GM12872 (cell line): Measurements from ENCODE around the gene SLC9B1.

ENCODE experiments used
- TF ChIP-seq, protein P1 (sequence below): IDR thresholded peaks from 3 replicates; pipeline ENCODE4 v1.5.1; 2011; ENCODE audit warnings: low read depth, mild to moderate bottlenecking, low read length, moderate library complexity; ENCODE audit not compliant: insufficient read depth

The SLC9B1 gene

GRCh38 chr4:103026868-103027267 is 7.4 kb upstream of the SLC9B1 start:
- TF ChIP-seq, protein P1, sequence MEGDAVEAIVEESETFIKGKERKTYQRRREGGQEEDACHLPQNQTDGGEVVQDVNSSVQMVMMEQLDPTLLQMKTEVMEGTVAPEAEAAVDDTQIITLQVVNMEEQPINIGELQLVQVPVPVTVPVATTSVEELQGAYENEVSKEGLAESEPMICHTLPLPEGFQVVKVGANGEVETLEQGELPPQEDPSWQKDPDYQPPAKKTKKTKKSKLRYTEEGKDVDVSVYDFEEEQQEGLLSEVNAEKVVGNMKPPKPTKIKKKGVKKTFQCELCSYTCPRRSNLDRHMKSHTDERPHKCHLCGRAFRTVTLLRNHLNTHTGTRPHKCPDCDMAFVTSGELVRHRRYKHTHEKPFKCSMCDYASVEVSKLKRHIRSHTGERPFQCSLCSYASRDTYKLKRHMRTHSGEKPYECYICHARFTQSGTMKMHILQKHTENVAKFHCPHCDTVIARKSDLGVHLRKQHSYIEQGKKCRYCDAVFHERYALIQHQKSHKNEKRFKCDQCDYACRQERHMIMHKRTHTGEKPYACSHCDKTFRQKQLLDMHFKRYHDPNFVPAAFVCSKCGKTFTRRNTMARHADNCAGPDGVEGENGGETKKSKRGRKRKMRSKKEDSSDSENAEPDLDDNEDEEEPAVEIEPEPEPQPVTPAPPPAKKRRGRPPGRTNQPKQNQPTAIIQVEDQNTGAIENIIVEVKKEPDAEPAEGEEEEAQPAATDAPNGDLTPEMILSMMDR: no peak

DNA sequence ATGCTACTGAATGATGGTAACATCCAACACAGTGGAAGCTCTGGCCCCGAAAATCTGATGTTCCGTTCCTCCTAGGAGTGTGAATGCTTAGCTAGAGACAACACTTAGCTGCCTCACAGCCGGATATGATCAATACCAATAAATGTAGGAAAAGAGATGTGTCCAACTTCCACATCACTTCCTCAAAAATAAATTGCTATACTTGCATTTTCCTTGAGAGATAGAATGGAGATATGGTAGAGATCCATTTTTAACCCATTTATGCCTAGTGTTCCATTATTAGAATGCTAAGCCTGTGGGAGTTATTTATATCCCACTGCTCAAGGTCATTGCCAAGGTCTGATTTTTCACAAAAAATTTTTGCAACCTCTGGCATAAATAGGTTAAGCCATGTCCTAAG is 5.5 kb upstream of the SLC9B1 start:
- TF ChIP-seq, protein P1: no peak

DNA sequence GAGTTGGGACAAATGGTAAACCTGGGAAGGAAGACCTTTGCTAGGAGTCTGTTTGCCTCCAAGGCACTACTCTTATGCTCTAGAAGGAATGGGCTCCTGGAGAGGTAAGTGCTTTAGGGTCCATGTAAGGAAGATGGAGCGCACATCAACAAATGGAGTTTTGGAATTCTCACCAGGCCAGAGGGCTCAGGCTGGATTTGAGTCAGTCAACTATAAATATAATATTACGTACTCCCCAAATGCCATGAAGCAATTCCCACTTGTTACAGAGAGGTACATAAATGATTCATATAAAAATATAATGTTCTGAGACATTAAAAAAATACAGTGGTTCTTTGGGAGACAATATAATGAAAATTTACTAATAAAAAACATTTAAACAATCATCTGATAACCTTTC is 1.6 kb upstream of the SLC9B1 start:
- TF ChIP-seq, protein P1: no peak

GRCh38 chr4:103018391-103019307 is 856 bp downstream of the SLC9B1 start:
- TF ChIP-seq, protein P1: no peak

DNA sequence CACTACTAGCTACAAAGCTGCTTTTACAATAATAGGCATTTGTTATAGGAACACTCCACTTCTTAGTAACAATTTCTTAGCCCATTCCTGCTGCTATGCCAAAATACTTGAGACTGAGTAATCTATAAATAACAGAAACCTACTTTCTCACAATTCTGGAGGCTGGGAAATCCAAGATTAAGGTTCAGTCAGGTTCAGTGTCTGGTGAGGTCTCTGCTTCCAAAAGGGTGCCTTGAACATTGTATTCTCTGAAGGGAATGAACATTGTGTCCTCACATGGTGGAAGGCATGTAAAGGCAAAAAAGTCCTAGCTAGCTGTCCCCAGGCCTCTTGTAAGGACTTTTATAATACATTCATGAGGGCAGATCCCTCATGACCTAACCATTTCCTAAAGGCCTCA is 7.0 kb downstream of the SLC9B1 start:
- TF ChIP-seq, protein P1: no peak

DNA sequence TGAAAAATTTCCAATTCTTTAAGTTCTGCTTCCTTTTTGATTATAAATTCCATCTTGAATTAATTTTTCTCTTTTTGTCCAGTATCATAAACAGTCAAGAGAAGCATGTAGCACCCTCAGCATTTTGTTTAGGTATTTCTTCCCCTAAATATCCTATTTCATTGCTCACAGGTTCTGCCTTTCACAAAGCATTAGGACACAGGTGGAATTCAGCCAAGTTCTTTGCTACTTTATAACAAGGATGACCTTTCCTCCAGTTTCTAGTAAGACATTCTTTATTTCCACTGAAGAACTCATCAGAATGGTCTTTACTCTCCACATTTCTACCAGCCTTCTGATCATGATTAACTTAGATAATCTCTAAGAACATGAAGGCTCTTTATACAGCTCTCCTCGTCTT is 7.4 kb downstream of the SLC9B1 start:
- TF ChIP-seq, protein P1: no peak

GRCh38 chr4:103011378-103012025 is 8.0 kb downstream of the SLC9B1 start:
- TF ChIP-seq, protein P1: no peak
